Astrocyte (in vitro differentiated cells and primary cell): Measurements from ENCODE around the gene PLXDC1. TPM values are rescaled to one million over a fixed set of nuclear protein-coding genes. Genes with fewer than 3 reads are reported as not detected.

ENCODE experiments used
- DNase-seq: peaks from one replicate; pipeline ENCODE4 v3.0.0-alpha.2; 2010; ENCODE audit warnings: low read depth
- FAIRE-seq: peaks from 2 replicates; lab custom pipeline; 2011; peaks lifted over from hg19 to GRCh38; lab: Jason Lieb, UNC
- H2AFZ ChIP-seq: 2 replicates; pipeline ENCODE4 v1.6.0; 2012; ENCODE audit warnings: low read depth, low read length, inconsistent platforms
- H3K27ac ChIP-seq: 2 replicates; pipeline ENCODE4 v1.5.1; 2011; ENCODE audit warnings: low read depth, low read length, inconsistent platforms
- H3K27me3 ChIP-seq: 2 replicates; pipeline ENCODE4 v1.6.0; 2011; ENCODE audit warnings: low read length, inconsistent platforms; ENCODE audit not compliant: insufficient read depth
- H3K36me3 ChIP-seq: 2 replicates; pipeline ENCODE4 v1.5.1; 2011; ENCODE audit warnings: low read length, inconsistent platforms; ENCODE audit not compliant: insufficient read depth
- H3K4me1 ChIP-seq: 2 replicates; pipeline ENCODE4 v1.5.1; 2011; ENCODE audit warnings: low read length, inconsistent platforms; ENCODE audit not compliant: insufficient read depth
- H3K4me2 ChIP-seq: 2 replicates; pipeline ENCODE4 v1.6.0; 2012; ENCODE audit warnings: low read length, inconsistent platforms
- H3K4me3 ChIP-seq: 2 replicates; pipeline ENCODE4 v1.5.1; 2011; ENCODE audit warnings: low read depth, mild to moderate bottlenecking, low read length, inconsistent platforms; ENCODE audit not compliant: insufficient read depth
- H3K79me2 ChIP-seq: 2 replicates; pipeline ENCODE4 v1.6.0; 2012; ENCODE audit warnings: mild to moderate bottlenecking, low read length, inconsistent platforms; ENCODE audit not compliant: insufficient read depth
- H3K9ac ChIP-seq: 2 replicates; pipeline ENCODE4 v1.6.0; 2012; ENCODE audit warnings: mild to moderate bottlenecking, low read length, inconsistent platforms
- H3K9me3 ChIP-seq: 2 replicates; pipeline ENCODE4 v1.5.1; 2012; ENCODE audit warnings: low read depth, mild to moderate bottlenecking, low read length, inconsistent platforms; ENCODE audit not compliant: insufficient read depth
- H4K20me1 ChIP-seq: 2 replicates; pipeline ENCODE4 v1.6.0; 2012; ENCODE audit warnings: low read length, inconsistent platforms; ENCODE audit not compliant: insufficient read depth
- H3K27ac Mint-ChIP-seq: one replicate; pipeline ENCODE4 v1.8.0; 2021; ENCODE audit warnings: mild to moderate bottlenecking, mixed read lengths; ENCODE audit not compliant: unreplicated experiment
- H3K27me3 Mint-ChIP-seq: one replicate; pipeline ENCODE4 v1.8.0; 2021; ENCODE audit warnings: low read depth, mixed read lengths; ENCODE audit not compliant: unreplicated experiment
- H3K36me3 Mint-ChIP-seq: one replicate; pipeline ENCODE4 v1.8.0; 2021; ENCODE audit warnings: low read depth, mixed read lengths; ENCODE audit not compliant: unreplicated experiment
- H3K4me1 Mint-ChIP-seq: one replicate; pipeline ENCODE4 v1.8.0; 2021; ENCODE audit warnings: low read depth, mixed read lengths; ENCODE audit not compliant: unreplicated experiment
- H3K4me3 Mint-ChIP-seq: one replicate; pipeline ENCODE4 v1.8.0; 2021; ENCODE audit warnings: mild to moderate bottlenecking, moderate library complexity, mixed read lengths; ENCODE audit not compliant: unreplicated experiment
- H3K9me3 Mint-ChIP-seq: one replicate; pipeline ENCODE4 v1.8.0; 2021; ENCODE audit warnings: mild to moderate bottlenecking, mixed read lengths; ENCODE audit not compliant: unreplicated experiment
- CTCF ChIP-seq: IDR thresholded peaks from 2 replicates; pipeline ENCODE4 v1.5.1; 2011; ENCODE audit warnings: low read depth, mild to moderate bottlenecking, inconsistent platforms, low read length, moderate library complexity; ENCODE audit not compliant: insufficient read depth
- EZH2 ChIP-seq: IDR thresholded peaks from 2 replicates; pipeline ENCODE4 v1.6.1; 2012; ENCODE audit warnings: mild to moderate bottlenecking, low read length, inconsistent platforms; ENCODE audit not compliant: insufficient read depth
- total RNA-seq: library from RNA; stranded (reverse); gene quantifications from 2 replicates; pipeline ENCODE4 v1.2.1, GENCODE V29; 2021

The PLXDC1 gene
- total RNA-seq, 1 donor from 2014 or later: 8.9 TPM

DNA sequence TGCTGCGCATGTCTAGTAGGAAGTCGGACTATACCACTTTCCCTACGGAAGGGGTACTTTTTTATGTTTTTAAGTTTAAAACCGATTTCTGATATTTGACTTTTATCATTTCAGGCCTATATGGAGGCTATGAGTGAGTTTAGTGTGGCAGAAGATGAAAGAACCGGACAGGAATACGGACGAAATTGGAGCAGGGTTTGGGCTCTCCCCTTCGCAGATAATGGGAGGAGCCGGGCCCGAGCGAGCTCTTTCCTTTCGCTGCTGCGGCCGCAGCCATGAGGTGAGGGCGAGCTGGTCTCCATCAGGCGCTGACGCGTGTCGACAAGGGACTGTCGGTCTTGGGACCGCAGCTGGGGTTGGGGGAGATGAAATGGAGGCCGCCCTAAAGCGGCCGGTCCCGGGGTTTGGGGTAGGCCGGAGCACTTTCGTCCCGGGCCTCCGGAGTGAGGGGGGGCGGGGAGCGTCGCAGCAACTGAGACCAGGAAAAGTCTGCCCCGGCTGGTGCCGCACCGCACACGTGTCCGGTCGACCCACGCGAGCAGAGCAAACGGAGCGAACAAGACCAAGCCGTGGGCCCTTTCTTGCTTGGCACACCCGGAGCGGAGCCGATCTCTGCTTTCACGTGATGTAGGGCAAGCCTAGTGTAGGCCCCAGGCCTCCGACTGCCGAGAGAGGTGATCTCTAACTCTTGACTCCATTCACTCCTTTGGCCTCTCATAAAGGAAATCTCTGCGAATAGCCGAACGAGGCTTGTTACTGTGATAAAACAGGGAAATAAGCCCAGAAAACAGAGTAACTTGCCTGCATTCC lies 48.8 kb upstream of the PLXDC1 start, which contains the start of gene RPL19:
TSS of gene RPL19 (plus strand) at position 214 of the 810 bp plus-strand sequence. CDS start at position 276, 62 bp downstream.
- FAIRE-seq (no peak), DNase-seq (no peak)
- Histone ChIP-seq H3K4me3 (peak within 1 kb of the TSS; percentile 90), H3K9me3 (no peaks in the 10 kb centered on the region), H3K27me3 (no peaks in the 10 kb centered on the region), H2AFZ (peak within 1 kb of the TSS; percentile 77), H3K9ac (peak within 1 kb of the TSS; percentile 94), H3K36me3 (peaks cover 33% of the 10 kb centered on the region), H4K20me1 (peaks cover 57% of the 10 kb centered on the region), H3K27ac (peak within 1 kb of the TSS; percentile 100), H3K79me2 (peaks cover 46% of the 10 kb centered on the region), H3K4me2 (peak within 1 kb of the TSS; percentile 99), H3K4me1 (peaks cover 38% of the 10 kb centered on the region)
- peaks cover 30% of the 10 kb centered on the region for H3K36me3 Mint-ChIP-seq
- H3K9me3 Mint-ChIP-seq: no peaks in the 10 kb centered on the region
- H3K4me3 Mint-ChIP-seq: peak within 1 kb of the TSS; percentile 98
- TF ChIP-seq EZH2 (no peak), CTCF (no peak)
- H3K27me3 Mint-ChIP-seq: no peaks in the 10 kb centered on the region
- peak within 1 kb of the TSS; percentile 100 for H3K27ac Mint-ChIP-seq
- peaks cover 28% of the 10 kb centered on the region for H3K4me1 Mint-ChIP-seq

DNA sequence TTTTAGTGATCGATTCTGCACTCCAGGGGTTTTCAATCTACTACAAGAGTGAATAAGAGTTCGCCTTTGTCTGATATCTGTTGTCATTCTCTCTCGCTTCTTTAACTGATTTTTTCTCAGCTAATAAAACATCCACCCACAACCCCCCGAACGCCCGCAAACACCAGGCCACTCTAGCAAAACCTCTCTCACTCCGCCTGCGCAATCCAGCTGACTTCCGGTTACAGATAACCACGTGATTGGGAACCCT lies 48.3 kb upstream of the PLXDC1 start:
- H3K9ac ChIP-seq: peak overlapping the region; percentile 94
- H3K79me2 ChIP-seq: peaks cover 51% of the 10 kb centered on the region
- no peak for TF ChIP-seq CTCF
- no peak for TF ChIP-seq EZH2
- H3K27me3 ChIP-seq: no peaks in the 10 kb centered on the region
- peaks cover 43% of the 10 kb centered on the region for H3K4me1 ChIP-seq
- peaks cover 29% of the 10 kb centered on the region for H3K36me3 ChIP-seq
- peak overlapping the region; percentile 90 for H3K4me3 ChIP-seq
- peak overlapping the region; percentile 98 for H3K4me3 Mint-ChIP-seq
- peak overlapping the region; percentile 99 for H3K4me2 ChIP-seq
- H3K27me3 Mint-ChIP-seq: no peaks in the 10 kb centered on the region
- no peaks in the 10 kb centered on the region for H3K9me3 ChIP-seq
- peak overlapping the region; percentile 100 for H3K27ac Mint-ChIP-seq
- peaks cover 26% of the 10 kb centered on the region for H3K36me3 Mint-ChIP-seq
- peak; percentile 90 for DNase-seq
- peaks cover 58% of the 10 kb centered on the region for H4K20me1 ChIP-seq
- no peaks in the 10 kb centered on the region for H3K9me3 Mint-ChIP-seq
- H2AFZ ChIP-seq: peak overlapping the region; percentile 77
- peaks cover 28% of the 10 kb centered on the region for H3K4me1 Mint-ChIP-seq
- peak overlapping the region; percentile 100 for H3K27ac ChIP-seq
- no peak for FAIRE-seq

DNA sequence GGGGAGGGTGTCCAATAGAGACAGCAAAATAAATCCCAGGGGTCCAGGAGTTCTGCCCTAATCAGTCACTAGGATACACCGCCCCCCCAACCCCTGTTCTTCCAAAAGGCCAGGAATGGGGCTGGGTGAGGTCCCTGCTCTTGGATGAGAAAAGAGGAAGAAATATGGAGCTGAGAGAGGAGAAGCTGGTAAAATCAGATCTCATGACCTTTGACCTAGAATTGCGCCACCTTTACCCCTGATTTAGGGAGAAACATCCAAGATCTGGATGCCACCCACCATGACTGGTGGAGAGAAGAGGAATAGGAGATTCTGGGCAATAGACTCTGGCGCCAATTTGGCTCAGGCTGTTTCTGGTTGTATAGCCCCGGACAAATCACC lies 46.7 kb upstream of the PLXDC1 start:
- FAIRE-seq (no peak), DNase-seq (no peak)
- Histone ChIP-seq H3K36me3 (peaks cover 15% of the 10 kb centered on the region), H3K79me2 (peaks cover 63% of the 10 kb centered on the region), H3K27me3 (no peaks in the 10 kb centered on the region), H3K9ac (no peak overlapping the region), H3K27ac (no peak overlapping the region), H3K9me3 (no peaks in the 10 kb centered on the region), H4K20me1 (peaks cover 56% of the 10 kb centered on the region), H3K4me1 (peaks cover 45% of the 10 kb centered on the region), H3K4me3 (no peak overlapping the region), H2AFZ (peak overlapping the region; percentile 70), H3K4me2 (peak overlapping the region; percentile 91)
- Mint-ChIP-seq H3K27me3 (no peaks in the 10 kb centered on the region), H3K36me3 (peaks cover 24% of the 10 kb centered on the region), H3K9me3 (no peaks in the 10 kb centered on the region), H3K4me3 (peak overlapping the region; percentile 73), H3K27ac (peak overlapping the region; percentile 58), H3K4me1 (peaks cover 30% of the 10 kb centered on the region)
- no peak for TF ChIP-seq CTCF
- no peak for TF ChIP-seq EZH2
